ENCODE measurements around the gene RAB27A.
"Not testable (repeated sequence)": the region's sequence is repeated elsewhere in the genome, so short reads cannot be mapped to it uniquely, and the experiment has no call there.

RAB27A gene

GRCh38 chr15:55253580-55253979 is 36.0 kb downstream of the RAB27A start:
- no peak for TF ChIP-seq CTCF (IDR thresholded peaks at IDR 0.05; ENCODE audit: low read depth, low read length, missing control alignments)
- no peak for DNase-seq (ENCODE audit: low read depth)
- in situ Hi-C loops (cut with HindIII; ENCODE audit: low sequenced_read_pairs) = no loop called here
- no peak overlapping the region for H3K4me3 ChIP-seq (ENCODE audit: low read depth, low read length)

- in situ Hi-C loops (cut with HindIII; ENCODE audit: low sequenced_read_pairs) = not testable (repeated sequence)
Measured at GRCh38 chr15:55252201-55252600, 37.4 kb downstream of the RAB27A start.

GRCh38 chr15:55250941-55251340 is 38.7 kb downstream of the RAB27A start:
- in situ Hi-C loops (cut with HindIII; ENCODE audit: low sequenced_read_pairs) = no loop called here
- H3K4me3 ChIP-seq (ENCODE audit: low read depth, low read length) = no peak overlapping the region
- TF ChIP-seq CTCF (IDR thresholded peaks at IDR 0.05; ENCODE audit: low read depth, low read length, missing control alignments) = no peak
- no peak for DNase-seq (ENCODE audit: low read depth)

More at GRCh38 chr15:55252201-55252600, 37.4 kb downstream of the RAB27A start:
- not testable (repeated sequence) for DNase-seq (ENCODE audit: low read depth); H3K4me3 ChIP-seq (ENCODE audit: low read depth, low read length)

GRCh38 chr15:55250392-55250791 is 39.2 kb downstream of the RAB27A start:
- no peak for TF ChIP-seq CTCF (IDR thresholded peaks at IDR 0.05; ENCODE audit: low read depth, low read length, missing control alignments)
- DNase-seq (ENCODE audit: low read depth) = no peak

GRCh38 chr15:55249885-55250284 is 39.7 kb downstream of the RAB27A start:
- DNase-seq (ENCODE audit: low read depth); in situ Hi-C loops (cut with HindIII; ENCODE audit: low sequenced_read_pairs); H3K4me3 ChIP-seq (ENCODE audit: low read depth, low read length): not testable (repeated sequence)

More at GRCh38 chr15:55250392-55250791, 39.2 kb downstream of the RAB27A start:
- in situ Hi-C loops (cut with HindIII; ENCODE audit: low sequenced_read_pairs) = no loop called here
- no peak overlapping the region for H3K4me3 ChIP-seq (ENCODE audit: low read depth, low read length)

- no peak for TF ChIP-seq CTCF (IDR thresholded peaks at IDR 0.05; ENCODE audit: low read depth, low read length, missing control alignments)
- no peak for DNase-seq (ENCODE audit: low read depth)
- in situ Hi-C loops (cut with HindIII; ENCODE audit: low sequenced_read_pairs) = no loop called here
- no peak overlapping the region for H3K4me3 ChIP-seq (ENCODE audit: low read depth, low read length)
Measured at GRCh38 chr15:55248895-55249294, 40.7 kb downstream of the RAB27A start.

- DNase-seq (ENCODE audit: low read depth) = no peak
- in situ Hi-C loops (cut with HindIII; ENCODE audit: low sequenced_read_pairs) = no loop called here
- H3K4me3 ChIP-seq (ENCODE audit: low read depth, low read length) = no peak overlapping the region
- no peak for TF ChIP-seq CTCF (IDR thresholded peaks at IDR 0.05; ENCODE audit: low read depth, low read length, missing control alignments)
Measured at GRCh38 chr15:55247766-55248427, 41.7 kb downstream of the RAB27A start.

- in situ Hi-C loops (cut with HindIII; ENCODE audit: low sequenced_read_pairs) = no loop called here
- DNase-seq (ENCODE audit: low read depth) = no peak
- no peak overlapping the region for H3K4me3 ChIP-seq (ENCODE audit: low read depth, low read length)
- TF ChIP-seq CTCF (IDR thresholded peaks at IDR 0.05; ENCODE audit: low read depth, low read length, missing control alignments) = no peak
Measured at GRCh38 chr15:55247311-55247710, 42.3 kb downstream of the RAB27A start.

All from astrocyte of the cerebellum (primary cell).